ENCODE measurements around the gene PTPRD.

- TF ChIP-seq CTCF (conservative IDR thresholded peaks at IDR 0.05 in 1 of 2, IDR thresholded peaks at IDR 0.05 in 1 of 2; ENCODE audit: extremely low read depth in 1 of 2, insufficient read depth in 1 of 2, low read depth in 1 of 2, low read length in 2 of 2) (no peak), EZH2 (IDR thresholded peaks at IDR 0.05; ENCODE audit: borderline replicate concordance, low read length) (no peak)
These were observed 841.5 kb downstream of the PTPRD start for GRCh38 chr9:9771314-9771713.
